Type B pancreatic cell (in vitro differentiated cells): ENCODE results near the gene FBXO22. TPM values are rescaled to one million over a fixed set of nuclear protein-coding genes. Genes with fewer than 3 reads are reported as not detected.
A peak's percentile ranks its signal among the peaks of the same experiment; 100 is the strongest.

Source experiments
- DNase-seq: peaks from one replicate; pipeline ENCODE4 v3.0.0; 2021; ENCODE audit warnings: mixed read lengths; ENCODE audit not compliant: unreplicated experiment; ENCODE audit errors: extremely low spot score
- H3K27ac Mint-ChIP-seq: 2 replicates; pipeline ENCODE4 v1.8.0; 2021; ENCODE audit warnings: mild to moderate bottlenecking, mixed read lengths
- H3K27me3 Mint-ChIP-seq: 2 replicates; pipeline ENCODE4 v1.8.0; 2021; ENCODE audit warnings: mixed read lengths
- H3K36me3 Mint-ChIP-seq: 2 replicates; pipeline ENCODE4 v1.8.0; 2021; ENCODE audit warnings: mixed read lengths
- H3K4me1 Mint-ChIP-seq: one replicate; pipeline ENCODE4 v1.8.0; 2021; ENCODE audit warnings: mixed read lengths; ENCODE audit not compliant: unreplicated experiment
- H3K4me3 Mint-ChIP-seq: 2 replicates; pipeline ENCODE4 v1.8.0; 2021; ENCODE audit warnings: mild to moderate bottlenecking, mixed read lengths
- H3K9me3 Mint-ChIP-seq: 2 replicates; pipeline ENCODE4 v1.8.0; 2021; ENCODE audit warnings: mixed read lengths
- CTCF ChIP-seq: fragments of 200-600 bp; sonication (generic); conservative IDR thresholded peaks from 2 replicates; pipeline ENCODE4 v1.5.0; 2021; ENCODE audit warnings: antibody characterized with exemption, mild to moderate bottlenecking
- total RNA-seq: library from RNA; stranded (reverse); gene quantifications from 2 replicates; pipeline ENCODE4 v1.2.1, GENCODE V29; 2021; ENCODE audit warnings: low replicate concordance

FBXO22 gene
- total RNA-seq, 1 donor from 2014 or later = 49.9 TPM

- no peaks in the 10 kb centered on the region for H3K4me1 Mint-ChIP-seq
- TF ChIP-seq CTCF = no peak
- no peak for DNase-seq
- no peaks in the 10 kb centered on the region for H3K27me3 Mint-ChIP-seq
- H3K27ac Mint-ChIP-seq = peak overlapping the region; percentile 73
- H3K9me3 Mint-ChIP-seq = no peaks in the 10 kb centered on the region
- no peaks in the 10 kb centered on the region for H3K36me3 Mint-ChIP-seq
- H3K4me3 Mint-ChIP-seq = no peak overlapping the region
Observed at GRCh38 chr15:75989045-75989444, 85.4 kb downstream of the FBXO22 start.

- Mint-ChIP-seq H3K36me3 (no peaks in the 10 kb centered on the region), H3K27ac (peak overlapping the region; percentile 73), H3K9me3 (no peaks in the 10 kb centered on the region), H3K27me3 (no peaks in the 10 kb centered on the region), H3K4me3 (no peak overlapping the region), H3K4me1 (no peaks in the 10 kb centered on the region)
- no peak for DNase-seq
- TF ChIP-seq CTCF = no peak
Observed at GRCh38 chr15:75989875-75990274, 86.2 kb downstream of the FBXO22 start.

Other genes starting within 250 kb of the FBXO22 start
- 0.19 and 7.3 TPM in 2 replicates for gene CSPG4, start 191.0 kb upstream of the FBXO22 start, total RNA-seq
- gene UBE2Q2, start 60.4 kb upstream of the FBXO22 start, total RNA-seq = 26.7 and 31.3 TPM in 2 replicates
- gene NRG4, start 108.5 kb downstream of the FBXO22 start, total RNA-seq = 2.4 and 3.6 TPM in 2 replicates
- 2.3 and 2.8 TPM in 2 replicates for gene TMEM266, start 156.1 kb downstream of the FBXO22 start, total RNA-seq